GM12878 (cell line): Measurements from ENCODE around the gene AEBP1. TPM values are rescaled to one million over a fixed set of nuclear protein-coding genes. Genes with fewer than 3 reads are reported as not detected.
A peak's percentile ranks its signal among the peaks of the same experiment; 100 is the strongest.

Source experiments
- ATAC-seq: fragments of 200-7000 bp; cut with Tn5 transposase; 3 replicates; pipeline ENCODE4 v1.9.1; 2020; ENCODE audit warnings: mild to moderate bottlenecking, moderate library complexity
- BruUV-seq: library from RNA; stranded (reverse); fragments of 400-500 nt; replicated peaks from 2 replicates; lab custom pipeline; 2021; lab: Mats Ljungman, UMichigan
- CTCF ChIA-PET: fragments of 300-600 bp; sonication (Branson Sonifier 250); formaldehyde crosslinking; extraction: SDS; loops from one replicate; lab custom pipeline; 2021; ENCODE audit warnings: inconsistent platforms; lab: Yijun Ruan, JAX
- POLR2A ChIA-PET: fragments of 350-600 bp; formaldehyde crosslinking; extraction: SDS; loops from one replicate; lab custom pipeline; 2021; ENCODE audit warnings: inconsistent platforms; lab: Charles Lee
- RAD21 ChIA-PET: fragments of 300-600 bp; sonication (Branson Sonifier 250); formaldehyde crosslinking; loops from one replicate; lab custom pipeline; 2023; ENCODE audit warnings: antibody characterized with exemption; ENCODE audit not compliant: unreplicated experiment; lab: Charles Lee
- SMC1A ChIA-PET: fragments of 300-600 bp; sonication (Branson Sonifier 250); formaldehyde crosslinking; loops from one replicate; lab custom pipeline; 2023; ENCODE audit not compliant: unreplicated experiment, uncharacterized antibody; lab: Charles Lee
- DNase-seq: peaks from one replicate; pipeline ENCODE4 v3.0.0-alpha.2; 2011; ENCODE audit warnings: low read depth, low spot score
- FAIRE-seq: peaks from 3 replicates; lab custom pipeline; 2011; peaks lifted over from hg19 to GRCh38; lab: Jason Lieb, UNC
- H2AFZ ChIP-seq: 2 replicates; pipeline ENCODE4 v1.6.0; 2011; ENCODE audit warnings: low read depth, low read length, control low read depth; ENCODE audit not compliant: control insufficient read depth
- H3K27ac ChIP-seq: 2 replicates; pipeline ENCODE4 v1.5.1; 2011; ENCODE audit warnings: control low read depth; ENCODE audit not compliant: control insufficient read depth, insufficient read depth
- H3K27me3 ChIP-seq, 2 experiments: replicated peaks in 1 of 2; 2 replicates each; pipeline versions ENCODE4 v1.6.0 to v1.6.1; 2011; ENCODE audit warnings: low read length in 1 of 2; ENCODE audit not compliant: control insufficient read depth in 2 of 2, insufficient read depth in 2 of 2
- H3K36me3 ChIP-seq, 2 experiments: 2 replicates each; pipeline ENCODE4 v1.5.1; 2011; ENCODE audit warnings: low read length in 1 of 2; ENCODE audit not compliant: control insufficient read depth in 2 of 2, insufficient read depth in 2 of 2
- H3K4me1 ChIP-seq: 2 replicates; pipeline ENCODE4 v1.6.1; 2011; ENCODE audit warnings: mild to moderate bottlenecking, low read length, moderate library complexity, mixed read lengths; ENCODE audit not compliant: control insufficient read depth, insufficient read depth
- H3K4me2 ChIP-seq: 2 replicates; pipeline ENCODE4 v1.6.0; 2011; ENCODE audit warnings: control low read depth; ENCODE audit not compliant: control insufficient read depth, insufficient read depth
- H3K4me3 ChIP-seq: fragments of 200-600 bp; sonication (generic); 2 replicates; pipeline ENCODE4 v1.5.1; 2016
- H3K79me2 ChIP-seq: 2 replicates; pipeline ENCODE4 v1.6.0; 2011; ENCODE audit warnings: low read length; ENCODE audit not compliant: control insufficient read depth, insufficient read depth
- H3K9ac ChIP-seq: 2 replicates; pipeline ENCODE4 v1.8.0; 2011; ENCODE audit warnings: low read length, control low read depth, mixed read lengths; ENCODE audit not compliant: control insufficient read depth, insufficient read depth
- H3K9me3 ChIP-seq: replicated peaks from 3 replicates; pipeline ENCODE4 v1.5.1; 2011; ENCODE audit warnings: mild to moderate bottlenecking, low read length; ENCODE audit not compliant: control insufficient read depth, insufficient read depth
- H4K20me1 ChIP-seq: 2 replicates; pipeline ENCODE4 v1.6.0; 2011; ENCODE audit not compliant: control insufficient read depth, insufficient read depth
- CBFB ChIP-seq: IDR thresholded peaks from 2 replicates; pipeline ENCODE4 v1.6.1; 2016; ENCODE audit warnings: antibody characterized with exemption, low read depth
- ESRRA ChIP-seq: IDR thresholded peaks from 2 replicates; pipeline ENCODE4 v1.6.1; 2012; ENCODE audit warnings: mild to moderate bottlenecking, low read length, improper control_type of control experiment
- ETV6 ChIP-seq, 2 experiments: fragments of 450-650 bp in 1 of 2; IDR thresholded peaks in 1 of 2; conservative IDR thresholded peaks in 1 of 2; 2 replicates each; pipeline ENCODE4 v1.6.1; 2014; ENCODE audit warnings: antibody characterized with exemption in 1 of 2, borderline replicate concordance in 1 of 2, low read depth in 1 of 2, mild to moderate bottlenecking in 1 of 2, moderate library complexity in 1 of 2
- POLR2A ChIP-seq: IDR thresholded peaks from 2 replicates; pipeline ENCODE4 v1.6.1; 2011; ENCODE audit warnings: low read depth, mild to moderate bottlenecking, low read length
- WGBS: methylation state at CpG from one replicate; pipeline ENCODE4 v1.1.6; 2016; ENCODE audit warnings: low lambda C conversion rate; ENCODE audit not compliant: insufficient replicate concordance, insufficient coverage; ENCODE audit errors: missing lambda C conversion rate; 5-methylcytosine and 5-hydroxymethylcytosine counted together
- in situ Hi-C: fragments of 300-500 bp; cut with MboI; formaldehyde crosslinking; loops from 9 replicates; pipeline ENCODE4 v1.14.3; 2018; ENCODE audit warnings: mixed read lengths
- intact Hi-C: fragments of 100-400 bp; cut with micrococcal nuclease; formaldehyde crosslinking; loops from one replicate; pipeline ENCODE4 v1.14.2; 2022; ENCODE audit not compliant: unreplicated experiment
- polyA plus RNA-seq, 11 experiments: library from polyadenylated mRNA; depleted of rRNA in 4 of 11; unstranded in 6 of 11; stranded (reverse) in 5 of 11; fragments of >200 nt; fragmentation: Nextera tagmentation in 4 of 11; fragmentation: Illumina TruSeq in 1 of 11; extraction: Ambion mirVana in 4 of 11; extraction: Trizol in 1 of 11; gene quantifications; 1 replicate in 1 of 11; 2 replicates in 10 of 11; pipeline versions ENCODE4 v1.2.1 to v1.2.3, GENCODE V29; 2011 to 2016; ENCODE audit warnings: inconsistent platforms in 2 of 11, missing spikeins in 2 of 11, low read depth in 1 of 11
- total RNA-seq, 4 experiments: library from RNA; depleted of rRNA in 3 of 4; stranded (reverse); fragments of >200 nt in 3 of 4; fragmentation: Illumina TruSeq in 1 of 4; extraction: Trizol in 1 of 4; gene quantifications; 2 replicates each; pipeline versions ENCODE4 v1.2.1 to v1.2.3, GENCODE V29; 2013 to 2021
- TF ChIP-seq, protein P1 (sequence below): IDR thresholded peaks from 2 replicates; pipeline ENCODE4 v1.6.1; 2011; ENCODE audit warnings: borderline replicate concordance, low read depth, mild to moderate bottlenecking, moderate library complexity, low read length; ENCODE audit not compliant: insufficient read depth, poor library complexity, severe bottlenecking
- TF ChIP-seq, protein P2 (sequence below): IDR thresholded peaks from 2 replicates; pipeline ENCODE4 v1.6.1; 2012; ENCODE audit warnings: low read depth, low read length, improper control_type of control experiment

Gene AEBP1
- total and polyA plus RNA-seq, 10 of the 15 experiments (the other 5 are each of a cell fraction or from before 2014, with no cell fraction given) = 0.06 to 0.23 (median 0.11) TPM; not detected in 5

DNA sequence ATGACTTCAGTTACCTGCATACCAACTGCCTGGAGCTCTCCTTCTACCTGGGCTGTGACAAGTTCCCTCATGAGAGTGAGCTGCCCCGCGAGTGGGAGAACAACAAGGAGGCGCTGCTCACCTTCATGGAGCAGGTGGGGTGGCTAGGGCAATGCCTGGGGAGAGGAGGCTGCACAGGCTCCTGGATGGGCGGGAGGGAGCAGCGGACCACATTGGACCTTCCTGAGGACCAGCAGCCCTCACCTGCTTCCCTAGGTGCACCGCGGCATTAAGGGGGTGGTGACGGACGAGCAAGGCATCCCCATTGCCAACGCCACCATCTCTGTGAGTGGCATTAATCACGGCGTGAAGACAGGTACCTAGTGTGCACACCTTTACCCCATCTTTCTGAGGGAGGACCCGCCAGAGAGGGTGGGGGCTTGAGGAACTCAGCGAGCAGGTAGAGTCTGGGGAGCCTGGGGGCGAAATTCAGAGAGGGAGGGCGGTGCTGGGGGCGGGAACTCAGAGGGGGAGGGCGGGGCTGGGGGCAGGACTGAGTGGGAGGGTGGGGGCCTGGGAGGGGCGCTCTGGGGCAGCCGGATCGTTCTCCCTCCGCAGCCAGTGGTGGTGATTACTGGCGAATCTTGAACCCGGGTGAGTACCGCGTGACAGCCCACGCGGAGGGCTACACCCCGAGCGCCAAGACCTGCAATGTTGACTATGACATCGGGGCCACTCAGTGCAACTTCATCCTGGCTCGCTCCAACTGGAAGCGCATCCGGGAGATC, 9.0 kb downstream of the AEBP1 start (continued):
- TF ChIP-seq, protein P1, sequence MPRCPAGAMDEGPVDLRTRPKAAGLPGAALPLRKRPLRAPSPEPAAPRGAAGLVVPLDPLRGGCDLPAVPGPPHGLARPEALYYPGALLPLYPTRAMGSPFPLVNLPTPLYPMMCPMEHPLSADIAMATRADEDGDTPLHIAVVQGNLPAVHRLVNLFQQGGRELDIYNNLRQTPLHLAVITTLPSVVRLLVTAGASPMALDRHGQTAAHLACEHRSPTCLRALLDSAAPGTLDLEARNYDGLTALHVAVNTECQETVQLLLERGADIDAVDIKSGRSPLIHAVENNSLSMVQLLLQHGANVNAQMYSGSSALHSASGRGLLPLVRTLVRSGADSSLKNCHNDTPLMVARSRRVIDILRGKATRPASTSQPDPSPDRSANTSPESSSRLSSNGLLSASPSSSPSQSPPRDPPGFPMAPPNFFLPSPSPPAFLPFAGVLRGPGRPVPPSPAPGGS = no peak
- TF ChIP-seq, protein P2, sequence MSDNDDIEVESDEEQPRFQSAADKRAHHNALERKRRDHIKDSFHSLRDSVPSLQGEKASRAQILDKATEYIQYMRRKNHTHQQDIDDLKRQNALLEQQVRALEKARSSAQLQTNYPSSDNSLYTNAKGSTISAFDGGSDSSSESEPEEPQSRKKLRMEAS = no peak
- TF ChIP-seq ETV6 (conservative IDR thresholded peaks at IDR 0.05 in 1 of 2, IDR thresholded peaks at IDR 0.05 in 1 of 2; ENCODE audit: borderline replicate concordance in 1 of 2, low read depth in 1 of 2) (no peak), ESRRA (no peak)
- TF ChIP-seq, all 136 proteins: peak for 0

- POLR2A ChIA-PET = no interaction called here
- no TSS peak for BruUV-seq
- H3K36me3 ChIP-seq = peaks cover 5 to 10% of the 10 kb centered on the region in 2 experiments; a peak in 3 of 4 replicates
- in situ Hi-C loops = no loop called here
- intact Hi-C loops = no loop called here
- CTCF ChIA-PET = no interaction called here
- TF ChIP-seq CBFB (no peak), POLR2A (peak; percentile 63; the same call in 1 of the 2 replicates)
- H3K4me1 ChIP-seq = no peaks in the 10 kb centered on the region
- H4K20me1 ChIP-seq = no peaks in the 10 kb centered on the region
- FAIRE-seq (no peak), ATAC-seq (no peak), DNase-seq (no peak)
- WGBS = 92% methylated on average over 24 of the region's 24 CpGs
- H3K9me3 ChIP-seq = no peaks in the 10 kb centered on the region
- no peak overlapping the region for H3K9ac ChIP-seq
- RAD21 ChIA-PET = no interaction called here
- H3K4me3 ChIP-seq = no peak overlapping the region
- SMC1A ChIA-PET = no interaction called here
- H3K27me3 ChIP-seq = no peaks in the 10 kb centered on the region
- no peak overlapping the region for H3K4me2 ChIP-seq
- H3K27ac ChIP-seq = no peak overlapping the region
- H2AFZ ChIP-seq = no peak overlapping the region
- no peaks in the 10 kb centered on the region for H3K79me2 ChIP-seq
These were observed 9.7 kb downstream of the AEBP1 start for GRCh38 chr7:44113764-44114354.
